ENCODE results near the gene F11R.

GRCh38 chr1:161013131-161013487 lies 7.8 kb downstream of the F11R start:
- TF ChIP-seq, protein P1, sequence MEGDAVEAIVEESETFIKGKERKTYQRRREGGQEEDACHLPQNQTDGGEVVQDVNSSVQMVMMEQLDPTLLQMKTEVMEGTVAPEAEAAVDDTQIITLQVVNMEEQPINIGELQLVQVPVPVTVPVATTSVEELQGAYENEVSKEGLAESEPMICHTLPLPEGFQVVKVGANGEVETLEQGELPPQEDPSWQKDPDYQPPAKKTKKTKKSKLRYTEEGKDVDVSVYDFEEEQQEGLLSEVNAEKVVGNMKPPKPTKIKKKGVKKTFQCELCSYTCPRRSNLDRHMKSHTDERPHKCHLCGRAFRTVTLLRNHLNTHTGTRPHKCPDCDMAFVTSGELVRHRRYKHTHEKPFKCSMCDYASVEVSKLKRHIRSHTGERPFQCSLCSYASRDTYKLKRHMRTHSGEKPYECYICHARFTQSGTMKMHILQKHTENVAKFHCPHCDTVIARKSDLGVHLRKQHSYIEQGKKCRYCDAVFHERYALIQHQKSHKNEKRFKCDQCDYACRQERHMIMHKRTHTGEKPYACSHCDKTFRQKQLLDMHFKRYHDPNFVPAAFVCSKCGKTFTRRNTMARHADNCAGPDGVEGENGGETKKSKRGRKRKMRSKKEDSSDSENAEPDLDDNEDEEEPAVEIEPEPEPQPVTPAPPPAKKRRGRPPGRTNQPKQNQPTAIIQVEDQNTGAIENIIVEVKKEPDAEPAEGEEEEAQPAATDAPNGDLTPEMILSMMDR (IDR thresholded peaks at IDR 0.05): no peak
- no peak for TF ChIP-seq POLR2A (IDR thresholded peaks at IDR 0.05)
